Measurements from ENCODE around the gene SLC22A16. TPM values are rescaled to one million over a fixed set of nuclear protein-coding genes. Genes with fewer than 3 reads are reported as not detected.

The SLC22A16 gene
- total RNA-seq, 4 donors from 2014 or later: not detected

- Histone ChIP-seq H3K4me1 (peaks cover 0 to 13% (median 0%) of the 10 kb centered on the region in 4 donors), H3K36me3 (no peaks in the 10 kb centered on the region), H3K4me3 (no peak overlapping the region), H3K9me3 (no peaks in the 10 kb centered on the region), H3K27ac (no peak overlapping the region), H3K27me3 (peaks cover 0 to 28% of the 10 kb centered on the region in 2 donors)
- TF ChIP-seq POLR2A (IDR thresholded peaks at IDR 0.05): no peak
- no peak for TF ChIP-seq CTCF (IDR thresholded peaks at IDR 0.05)
- no peak for TF ChIP-seq EP300 (IDR thresholded peaks at IDR 0.05)
- WGBS, 2 donors: 88 to 94% methylated on average over 3 of the region's 3 CpGs
- no peak for DNase-seq (ENCODE audit: low spot score in 2 of 2)
Observed at GRCh38 chr6:110471726-110472365, 4.6 kb downstream of the SLC22A16 start.

- WGBS, 2 donors: 62 to 71% methylated on average over 3 of the region's 3 CpGs
- Histone ChIP-seq H3K4me1 (no peaks in the 10 kb centered on the region), H3K27ac (no peak overlapping the region), H3K4me3 (no peak overlapping the region), H3K36me3 (no peaks in the 10 kb centered on the region), H3K9me3 (peaks cover 0 to 13% (median 0%) of the 10 kb centered on the region in 4 donors), H3K27me3 (no peaks in the 10 kb centered on the region)
- no peak for TF ChIP-seq POLR2A (IDR thresholded peaks at IDR 0.05)
- TF ChIP-seq CTCF (IDR thresholded peaks at IDR 0.05): no peak
- TF ChIP-seq EP300 (IDR thresholded peaks at IDR 0.05): no peak
- no peak for DNase-seq (ENCODE audit: low spot score in 2 of 2)
Observed at GRCh38 chr6:110468731-110469130, 7.7 kb downstream of the SLC22A16 start.

- H3K4me3 ChIP-seq: no peak overlapping the region
- no peak overlapping the region for H3K27ac ChIP-seq
- TF ChIP-seq EP300 (IDR thresholded peaks at IDR 0.05) (no peak), POLR2A (IDR thresholded peaks at IDR 0.05) (no peak), CTCF (IDR thresholded peaks at IDR 0.05) (no peak)
- DNase-seq (ENCODE audit: low spot score in 2 of 2): no peak
- no peaks in the 10 kb centered on the region for H3K4me1 ChIP-seq
- peaks cover 0 to 24% (median 5%) of the 10 kb centered on the region in 4 donors for H3K9me3 ChIP-seq
- H3K36me3 ChIP-seq: no peaks in the 10 kb centered on the region
- no peaks in the 10 kb centered on the region for H3K27me3 ChIP-seq
- WGBS, 2 donors: 88 to 89% methylated on average over 1 of the region's 1 CpG
Observed at GRCh38 chr6:110467566-110468140, 8.8 kb downstream of the SLC22A16 start.

- TF ChIP-seq EP300 (IDR thresholded peaks at IDR 0.05): no peak
- no peak for TF ChIP-seq POLR2A (IDR thresholded peaks at IDR 0.05)
- TF ChIP-seq CTCF (IDR thresholded peaks at IDR 0.05): no peak
- Histone ChIP-seq H3K27ac (no peak overlapping the region), H3K27me3 (no peaks in the 10 kb centered on the region), H3K36me3 (no peaks in the 10 kb centered on the region), H3K4me3 (no peak overlapping the region), H3K4me1 (no peaks in the 10 kb centered on the region), H3K9me3 (peaks cover 0 to 44% (median 9%) of the 10 kb centered on the region in 4 donors)
- 57 to 61% methylated on average over 2 of the region's 2 CpGs for WGBS, 2 donors
- DNase-seq (ENCODE audit: low spot score in 2 of 2): no peak
Observed at GRCh38 chr6:110462884-110463481, 13.4 kb downstream of the SLC22A16 start.

GRCh38 chr6:110461376-110461775 is 15.0 kb downstream of the SLC22A16 start:
- Histone ChIP-seq H3K4me3 (no peak overlapping the region), H3K36me3 (no peaks in the 10 kb centered on the region), H3K27ac (no peak overlapping the region), H3K27me3 (no peaks in the 10 kb centered on the region), H3K9me3 (peaks cover 0 to 49% (median 9%) of the 10 kb centered on the region in 4 donors), H3K4me1 (no peaks in the 10 kb centered on the region)
- DNase-seq (ENCODE audit: low spot score in 2 of 2): no peak
- WGBS, 2 donors: 100% methylated on average over 1 of the region's 1 CpG
- TF ChIP-seq CTCF (IDR thresholded peaks at IDR 0.05): no peak
- no peak for TF ChIP-seq POLR2A (IDR thresholded peaks at IDR 0.05)
- no peak for TF ChIP-seq EP300 (IDR thresholded peaks at IDR 0.05)

All from tibial nerve (tissue), 4 donors.